ENCODE measurements around the gene INTS12. TPM values are rescaled to one million over a fixed set of nuclear protein-coding genes. Genes with fewer than 3 reads are reported as not detected.

The INTS12 gene
- total and polyA plus RNA-seq, 10 of the 15 experiments (the other 5 are each of a cell fraction or from before 2014, with no cell fraction given): 24.2 to 52.4 (median 37.3) TPM

DNA sequence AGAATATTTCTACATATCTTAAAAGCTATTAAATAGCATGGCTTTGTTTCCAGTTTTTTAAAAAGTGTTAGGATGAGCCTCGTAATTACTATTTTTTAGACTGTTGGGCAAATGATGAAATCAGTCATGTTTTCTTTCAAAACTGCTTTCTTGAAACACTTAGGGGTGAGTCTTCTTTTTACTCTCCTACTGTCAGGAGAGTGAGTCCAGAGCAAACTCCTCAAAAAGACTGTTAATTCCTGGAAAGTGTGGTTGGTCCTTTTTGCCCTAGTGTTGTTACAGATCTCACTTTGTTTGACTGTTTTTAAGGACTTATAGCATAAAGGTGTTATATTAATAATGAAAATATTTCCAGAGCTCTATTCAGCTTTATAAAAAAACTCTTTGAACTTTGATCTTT is 6.4 kb upstream of the INTS12 start (continued):
- TF ChIP-seq ASH2L (IDR thresholded peaks at IDR 0.05; ENCODE audit: borderline replicate concordance, low read depth) (no peak), HCFC1 (IDR thresholded peaks at IDR 0.05; ENCODE audit: low read length) (no peak), NR2F1 (conservative IDR thresholded peaks at IDR 0.05) (no peak), PAX5 (IDR thresholded peaks at IDR 0.05; ENCODE audit: borderline replicate concordance, low read depth, low read length) (no peak)

DNA sequence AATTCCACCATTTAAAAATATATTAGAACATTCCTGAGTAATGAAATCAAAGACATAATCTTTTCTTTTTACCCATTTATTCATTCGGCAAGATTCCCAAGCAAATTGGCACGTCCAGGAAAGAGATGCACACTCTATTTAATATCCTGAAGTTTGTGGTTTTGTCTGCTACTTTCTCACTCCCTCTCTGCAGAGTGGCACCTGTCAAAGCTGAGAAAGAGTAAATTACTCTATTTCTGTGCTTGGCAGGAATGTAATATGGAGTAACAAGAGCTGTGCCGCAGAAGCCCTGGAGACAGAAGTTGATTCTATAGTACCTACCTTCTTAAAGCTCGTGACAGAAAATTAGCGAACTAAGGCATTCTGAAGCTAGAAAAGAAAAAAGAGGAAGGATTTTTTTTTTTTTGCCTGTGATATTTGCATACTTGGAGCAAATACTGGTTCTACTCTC is 5.6 kb upstream of the INTS12 start:
- peak overlapping the region; percentile 47; the same call in 1 of the 2 replicates for H3K9ac ChIP-seq (ENCODE audit: control insufficient read depth, insufficient read depth, low read length)
- POLR2A ChIA-PET: interaction anchor here (0.7 to 1.3 kb wide), 2 partner anchors 144 to 241 kb away, joined by 4 to 5 read pairs; partner anchors contain the start of gene PPA2
- no TSS peak for BruUV-seq (replicated peaks)
- peaks cover 3% of the 10 kb centered on the region; the same call in 1 of the 2 replicates for H3K4me1 ChIP-seq (ENCODE audit: control insufficient read depth, insufficient read depth, low read length)
- no peaks in the 10 kb centered on the region; the same call in 2 of the 3 replicates for H3K9me3 ChIP-seq (replicated peaks; ENCODE audit: control insufficient read depth, insufficient read depth, low read length)
- peak overlapping the region; percentile 90 for H3K4me3 ChIP-seq
- RAD21 ChIA-PET (ENCODE audit: unreplicated experiment): interaction anchor here (1.0 to 3.7 kb wide), 16 partner anchors 8 to 241 kb away, joined by 3 to 46 read pairs (median 4); partner anchors contain the start of gene PPA2
- FAIRE-seq (no peak), DNase-seq (ENCODE audit: low read depth, low spot score) (no peak), ATAC-seq (peak; percentile 57)
- intact Hi-C loops (cut with micrococcal nuclease; ENCODE audit: unreplicated experiment): loop anchor here (2.0 to 10.0 kb wide), 2 partner anchors 119 to 569 kb away; partner anchors contain the start of gene TET2
- SMC1A ChIA-PET (ENCODE audit: uncharacterized antibody, unreplicated experiment): interaction anchor here (0.6 to 3.0 kb wide), 22 partner anchors 9 to 1053 kb away, joined by 3 to 29 read pairs (median 6); partner anchors contain the start of gene PPA2
- WGBS (ENCODE audit: insufficient coverage, insufficient replicate concordance, low lambda C conversion rate, missing lambda C conversion rate): 11% methylated on average over 5 of the region's 5 CpGs
- H4K20me1 ChIP-seq (ENCODE audit: control insufficient read depth, insufficient read depth): no peaks in the 10 kb centered on the region
- no peaks in the 10 kb centered on the region for H3K27me3 ChIP-seq (replicated peaks in 1 of 2; ENCODE audit: control insufficient read depth in 2 of 2, insufficient read depth in 2 of 2, low read length in 1 of 2)
- peak overlapping the region; percentile 71 for H3K27ac ChIP-seq (ENCODE audit: control insufficient read depth, insufficient read depth)
- in situ Hi-C loops (cut with MboI): no loop called here
- H3K4me2 ChIP-seq (ENCODE audit: control insufficient read depth, insufficient read depth): peak overlapping the region; percentile 61
- H3K79me2 ChIP-seq (ENCODE audit: control insufficient read depth, insufficient read depth, low read length): peaks cover 38% of the 10 kb centered on the region
- H3K36me3 ChIP-seq (ENCODE audit: control insufficient read depth in 2 of 2, insufficient read depth in 2 of 2, low read length in 1 of 2): peaks cover 0 to 3% of the 10 kb centered on the region in 2 experiments; a peak in 1 of 4 replicates
- CTCF ChIA-PET: interaction anchor here (0.6 to 7.0 kb wide), 20 partner anchors 8 to 573 kb away, joined by 3 to 106 read pairs (median 4); partner anchors contain the start of gene PPA2
- H2AFZ ChIP-seq (ENCODE audit: control insufficient read depth, low read depth, low read length): peak overlapping the region; percentile 79
- TF ChIP-seq SREBF1 (IDR thresholded peaks at IDR 0.05; ENCODE audit: low read length) (no peak), RAD51 (IDR thresholded peaks at IDR 0.05) (0 out of 2 replicates have a peak, but pooled peaks have one; percentile 16), RAD21 (IDR thresholded peaks at IDR 0.05; ENCODE audit: insufficient read depth, low read depth, low read length) (no peak), ZZZ3 (IDR thresholded peaks at IDR 0.05; ENCODE audit: control insufficient read depth, insufficient read length, low read depth) (no peak), MTA2 (IDR thresholded peaks at IDR 0.05; ENCODE audit: low read depth) (no peak), RUNX3 (IDR thresholded peaks at IDR 0.05; ENCODE audit: low read length) (peak; percentile 69), POU2F2 (IDR thresholded peaks at IDR 0.05; ENCODE audit: borderline replicate concordance, low read depth, low read length) (peak; percentile 76; the same call in 2 of the 3 replicates), NFYA (IDR thresholded peaks at IDR 0.05; ENCODE audit: borderline replicate concordance, low read depth, low read length) (no peak)
- TF ChIP-seq, protein P1, sequence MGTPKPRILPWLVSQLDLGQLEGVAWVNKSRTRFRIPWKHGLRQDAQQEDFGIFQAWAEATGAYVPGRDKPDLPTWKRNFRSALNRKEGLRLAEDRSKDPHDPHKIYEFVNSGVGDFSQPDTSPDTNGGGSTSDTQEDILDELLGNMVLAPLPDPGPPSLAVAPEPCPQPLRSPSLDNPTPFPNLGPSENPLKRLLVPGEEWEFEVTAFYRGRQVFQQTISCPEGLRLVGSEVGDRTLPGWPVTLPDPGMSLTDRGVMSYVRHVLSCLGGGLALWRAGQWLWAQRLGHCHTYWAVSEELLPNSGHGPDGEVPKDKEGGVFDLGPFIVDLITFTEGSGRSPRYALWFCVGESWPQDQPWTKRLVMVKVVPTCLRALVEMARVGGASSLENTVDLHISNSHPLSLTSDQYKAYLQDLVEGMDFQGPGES (IDR thresholded peaks at IDR 0.05): no peak
- TF ChIP-seq, protein P2, sequence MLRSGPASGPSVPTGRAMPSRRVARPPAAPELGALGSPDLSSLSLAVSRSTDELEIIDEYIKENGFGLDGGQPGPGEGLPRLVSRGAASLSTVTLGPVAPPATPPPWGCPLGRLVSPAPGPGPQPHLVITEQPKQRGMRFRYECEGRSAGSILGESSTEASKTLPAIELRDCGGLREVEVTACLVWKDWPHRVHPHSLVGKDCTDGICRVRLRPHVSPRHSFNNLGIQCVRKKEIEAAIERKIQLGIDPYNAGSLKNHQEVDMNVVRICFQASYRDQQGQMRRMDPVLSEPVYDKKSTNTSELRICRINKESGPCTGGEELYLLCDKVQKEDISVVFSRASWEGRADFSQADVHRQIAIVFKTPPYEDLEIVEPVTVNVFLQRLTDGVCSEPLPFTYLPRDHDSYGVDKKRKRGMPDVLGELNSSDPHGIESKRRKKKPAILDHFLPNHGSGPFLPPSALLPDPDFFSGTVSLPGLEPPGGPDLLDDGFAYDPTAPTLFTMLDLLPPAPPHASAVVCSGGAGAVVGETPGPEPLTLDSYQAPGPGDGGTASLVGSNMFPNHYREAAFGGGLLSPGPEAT (IDR thresholded peaks at IDR 0.05; ENCODE audit: low read depth): peak; percentile 39; the same call in 1 of the 2 replicates
- TF ChIP-seq, protein P3, sequence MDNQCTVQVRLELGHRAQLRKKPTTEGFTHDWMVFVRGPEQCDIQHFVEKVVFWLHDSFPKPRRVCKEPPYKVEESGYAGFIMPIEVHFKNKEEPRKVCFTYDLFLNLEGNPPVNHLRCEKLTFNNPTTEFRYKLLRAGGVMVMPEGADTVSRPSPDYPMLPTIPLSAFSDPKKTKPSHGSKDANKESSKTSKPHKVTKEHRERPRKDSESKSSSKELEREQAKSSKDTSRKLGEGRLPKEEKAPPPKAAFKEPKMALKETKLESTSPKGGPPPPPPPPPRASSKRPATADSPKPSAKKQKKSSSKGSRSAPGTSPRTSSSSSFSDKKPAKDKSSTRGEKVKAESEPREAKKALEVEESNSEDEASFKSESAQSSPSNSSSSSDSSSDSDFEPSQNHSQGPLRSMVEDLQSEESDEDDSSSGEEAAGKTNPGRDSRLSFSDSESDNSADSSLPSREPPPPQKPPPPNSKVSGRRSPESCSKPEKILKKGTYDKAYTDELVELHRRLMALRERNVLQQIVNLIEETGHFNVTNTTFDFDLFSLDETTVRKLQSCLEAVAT (IDR thresholded peaks at IDR 0.05): no peak
- TF ChIP-seq, protein P4, sequence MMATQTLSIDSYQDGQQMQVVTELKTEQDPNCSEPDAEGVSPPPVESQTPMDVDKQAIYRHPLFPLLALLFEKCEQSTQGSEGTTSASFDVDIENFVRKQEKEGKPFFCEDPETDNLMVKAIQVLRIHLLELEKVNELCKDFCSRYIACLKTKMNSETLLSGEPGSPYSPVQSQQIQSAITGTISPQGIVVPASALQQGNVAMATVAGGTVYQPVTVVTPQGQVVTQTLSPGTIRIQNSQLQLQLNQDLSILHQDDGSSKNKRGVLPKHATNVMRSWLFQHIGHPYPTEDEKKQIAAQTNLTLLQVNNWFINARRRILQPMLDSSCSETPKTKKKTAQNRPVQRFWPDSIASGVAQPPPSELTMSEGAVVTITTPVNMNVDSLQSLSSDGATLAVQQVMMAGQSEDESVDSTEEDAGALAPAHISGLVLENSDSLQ (IDR thresholded peaks at IDR 0.05): peak; percentile 56; the same call in 1 of the 2 replicates
